Muscle layer of duodenum (tissue), 2 donors: ENCODE data around the gene GAL3ST1.
"Not testable (repeated sequence)": the region's sequence is repeated elsewhere in the genome, so short reads cannot be mapped to it uniquely, and the experiment has no call there.

Experiments
- H3K27ac ChIP-seq: one replicate; pipeline ENCODE4 v1.7.0; 2013; ENCODE audit warnings: mild to moderate bottlenecking, low read length
- H3K27me3 ChIP-seq: one replicate; pipeline ENCODE4 v1.7.0; 2013; ENCODE audit warnings: low read depth, mild to moderate bottlenecking, control low read depth, low read length
- H3K36me3 ChIP-seq, 2 donors: one replicate each; pipeline ENCODE4 v1.7.0; 2013; ENCODE audit warnings: low read length in 2 of 2, control low read depth in 1 of 2, mild to moderate bottlenecking in 1 of 2; ENCODE audit not compliant: insufficient read depth in 2 of 2, control insufficient read depth in 1 of 2
- H3K4me1 ChIP-seq, 2 donors: one replicate each; pipeline ENCODE4 v1.7.0; 2013; ENCODE audit warnings: low read length in 2 of 2, mild to moderate bottlenecking in 2 of 2, control low read depth in 1 of 2, moderate library complexity in 1 of 2; ENCODE audit not compliant: insufficient read depth in 2 of 2, control insufficient read depth in 1 of 2
- H3K4me3 ChIP-seq, 2 donors: one replicate each; pipeline ENCODE4 v1.7.0; 2013; ENCODE audit warnings: low read length in 2 of 2, low read depth in 1 of 2, mild to moderate bottlenecking in 1 of 2
- H3K9me3 ChIP-seq, 2 donors: one replicate each; pipeline ENCODE4 v1.7.0; 2013; ENCODE audit warnings: low read length in 2 of 2, control low read depth in 1 of 2, mild to moderate bottlenecking in 1 of 2; ENCODE audit not compliant: control insufficient read depth in 1 of 2
- donor health status: healthy.

The GAL3ST1 gene

GRCh38 chr22:30564045-30564760, 10.3 kb downstream of the GAL3ST1 start:
- no peak overlapping the region for H3K27ac ChIP-seq
- H3K4me3 ChIP-seq: no peak overlapping the region
- H3K27me3 ChIP-seq: no peaks in the 10 kb centered on the region
- no peaks in the 10 kb centered on the region for H3K9me3 ChIP-seq
- H3K36me3 ChIP-seq: no peaks in the 10 kb centered on the region
- H3K4me1 ChIP-seq: no peaks in the 10 kb centered on the region

DNA sequence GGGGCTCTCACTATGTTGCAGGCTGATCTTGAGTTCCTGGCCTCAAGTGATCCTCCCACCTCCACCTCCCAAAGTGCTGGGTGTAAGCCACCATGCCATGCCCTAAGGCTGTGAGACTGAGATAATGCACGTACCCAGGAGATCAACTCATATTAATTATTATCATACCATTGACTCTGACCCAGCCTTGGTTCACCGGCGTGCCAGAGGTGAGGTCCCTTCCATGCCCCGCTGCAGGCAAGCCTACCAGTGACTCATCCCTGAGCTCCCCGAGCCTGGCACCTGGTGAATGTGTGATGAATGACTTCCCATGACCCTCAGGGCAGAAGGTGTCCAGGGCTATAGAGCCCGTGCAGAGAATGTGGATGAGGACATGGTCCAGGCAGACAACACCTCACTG, 12.1 kb downstream of the GAL3ST1 start:
- Histone ChIP-seq H3K36me3 (no peaks in the 10 kb centered on the region), H3K4me1 (no peaks in the 10 kb centered on the region), H3K27ac (no peak overlapping the region), H3K9me3 (no peaks in the 10 kb centered on the region), H3K4me3 (no peak overlapping the region), H3K27me3 (no peaks in the 10 kb centered on the region)

GRCh38 chr22:30561402-30562189, 12.9 kb downstream of the GAL3ST1 start:
- H3K27ac ChIP-seq: no peak overlapping the region
- H3K36me3 ChIP-seq: no peaks in the 10 kb centered on the region
- no peaks in the 10 kb centered on the region for H3K4me1 ChIP-seq
- no peaks in the 10 kb centered on the region for H3K9me3 ChIP-seq
- no peak overlapping the region for H3K4me3 ChIP-seq
- H3K27me3 ChIP-seq: no peaks in the 10 kb centered on the region

GRCh38 chr22:30560643-30561202, 13.7 kb downstream of the GAL3ST1 start:
- H3K4me3 ChIP-seq, H3K36me3 ChIP-seq, H3K27me3 ChIP-seq, H3K4me1 ChIP-seq, H3K27ac ChIP-seq, H3K9me3 ChIP-seq: not testable (repeated sequence)

GRCh38 chr22:30559889-30560288, 14.6 kb downstream of the GAL3ST1 start:
- no peaks in the 10 kb centered on the region for H3K9me3 ChIP-seq
- H3K27ac ChIP-seq: no peak overlapping the region
- H3K36me3 ChIP-seq: peaks cover 0 to 2% of the 10 kb centered on the region in 2 donors
- no peaks in the 10 kb centered on the region for H3K27me3 ChIP-seq
- no peak overlapping the region for H3K4me3 ChIP-seq
- no peaks in the 10 kb centered on the region for H3K4me1 ChIP-seq

DNA sequence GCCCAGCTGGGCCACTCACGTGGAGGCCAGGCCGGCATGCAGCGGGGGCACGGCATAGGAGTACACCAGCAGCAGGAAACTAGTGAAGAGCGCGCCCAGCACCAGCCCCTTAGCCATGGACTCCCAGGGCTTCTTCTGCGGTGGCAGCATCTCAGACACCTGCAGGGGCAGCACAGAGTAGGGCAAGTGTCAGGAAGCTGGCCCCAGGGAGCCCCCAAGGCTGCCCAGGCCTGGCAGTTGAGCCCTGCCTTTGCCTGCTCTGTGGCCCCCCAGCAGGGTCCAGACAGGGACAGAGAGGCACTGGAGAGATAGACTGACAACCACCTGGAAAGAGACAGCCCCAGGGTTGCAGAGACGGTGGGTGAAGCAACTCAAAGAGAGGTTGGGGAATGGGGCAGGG, 17.2 kb downstream of the GAL3ST1 start:
- Histone ChIP-seq H3K36me3 (peaks cover 0 to 3% of the 10 kb centered on the region in 2 donors), H3K4me3 (no peak overlapping the region), H3K4me1 (no peaks in the 10 kb centered on the region), H3K27me3 (no peaks in the 10 kb centered on the region), H3K9me3 (no peaks in the 10 kb centered on the region), H3K27ac (no peak overlapping the region)

- Histone ChIP-seq H3K4me1 (no peaks in the 10 kb centered on the region), H3K9me3 (no peaks in the 10 kb centered on the region), H3K36me3 (peaks cover 0 to 3% of the 10 kb centered on the region in 2 donors), H3K27ac (no peak overlapping the region), H3K27me3 (no peaks in the 10 kb centered on the region), H3K4me3 (no peak overlapping the region)
Observed at GRCh38 chr22:30556388-30556787, 18.1 kb downstream of the GAL3ST1 start.

DNA sequence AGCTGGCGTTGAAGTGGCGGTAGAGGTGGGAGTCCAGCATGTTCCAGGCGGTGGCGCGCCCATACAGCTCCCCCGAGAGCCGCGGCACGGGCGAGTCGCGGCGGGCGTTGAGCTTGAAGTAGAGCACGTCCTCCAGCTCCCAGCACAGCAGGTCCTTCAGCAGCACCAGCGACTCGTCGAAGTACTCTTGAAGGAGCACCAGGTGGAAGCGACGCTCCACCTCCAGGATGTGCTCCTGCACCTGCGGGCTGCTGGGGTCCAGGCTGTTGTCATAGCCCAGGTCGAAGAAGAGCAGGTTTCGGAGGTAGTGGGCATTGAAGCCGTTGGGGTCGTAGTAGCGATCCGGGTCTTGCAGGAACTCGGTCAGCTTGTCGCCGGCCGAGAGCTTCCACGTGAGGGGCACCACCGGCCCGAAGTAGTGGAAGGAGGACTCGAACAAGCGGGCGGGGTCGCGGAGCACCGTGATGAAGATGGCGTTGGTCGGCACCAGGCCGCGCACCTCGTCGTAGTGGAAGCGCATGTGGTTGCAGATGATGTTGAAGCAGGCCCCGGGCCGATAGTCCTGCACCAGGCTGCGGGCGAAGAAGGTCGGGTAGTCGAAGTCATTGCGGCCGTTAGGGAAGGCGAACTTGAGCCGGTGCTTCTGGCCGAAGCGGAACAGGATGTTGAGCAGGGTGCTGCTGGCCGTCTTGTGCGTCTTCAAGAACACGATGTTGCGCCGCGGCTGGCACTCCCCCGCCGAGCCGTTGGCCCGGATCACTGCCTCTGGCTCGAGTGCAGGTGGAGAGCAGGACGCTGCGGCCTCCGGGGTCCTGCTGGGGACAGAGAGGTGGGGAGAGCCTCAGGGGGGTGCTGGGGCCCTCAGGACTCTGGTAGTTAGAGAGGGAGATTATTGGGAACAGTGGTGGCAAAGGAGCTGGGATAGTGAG, 18.9 kb downstream of the GAL3ST1 start:
- Histone ChIP-seq H3K27ac (no peak overlapping the region), H3K4me3 (no peak overlapping the region), H3K9me3 (no peaks in the 10 kb centered on the region), H3K4me1 (no peaks in the 10 kb centered on the region), H3K27me3 (no peaks in the 10 kb centered on the region), H3K36me3 (peaks cover 0 to 3% of the 10 kb centered on the region in 2 donors)

DNA sequence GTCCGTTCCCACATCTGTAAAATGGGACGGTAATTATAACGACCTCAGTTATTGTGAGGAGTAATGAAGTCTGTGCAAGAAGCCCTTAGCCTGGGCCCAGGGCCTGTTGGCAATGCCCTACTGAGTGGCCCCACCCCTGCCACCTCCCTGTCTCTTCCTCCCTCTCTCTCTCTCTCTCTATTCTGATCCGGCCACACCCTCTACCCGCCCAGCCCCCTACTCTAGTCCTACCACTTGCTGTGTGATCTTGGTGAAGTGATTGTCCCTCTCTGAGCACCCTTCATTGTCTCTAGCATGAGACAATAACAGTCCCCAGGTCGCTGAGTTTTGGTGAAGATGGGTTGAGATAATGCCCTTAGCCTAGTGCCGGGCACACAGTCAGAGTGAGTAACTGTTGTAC, 20.5 kb downstream of the GAL3ST1 start:
- Histone ChIP-seq H3K27ac (no peak overlapping the region), H3K9me3 (no peaks in the 10 kb centered on the region), H3K36me3 (peaks cover 0 to 3% of the 10 kb centered on the region in 2 donors), H3K4me1 (no peaks in the 10 kb centered on the region), H3K27me3 (no peaks in the 10 kb centered on the region), H3K4me3 (no peak overlapping the region)

DNA sequence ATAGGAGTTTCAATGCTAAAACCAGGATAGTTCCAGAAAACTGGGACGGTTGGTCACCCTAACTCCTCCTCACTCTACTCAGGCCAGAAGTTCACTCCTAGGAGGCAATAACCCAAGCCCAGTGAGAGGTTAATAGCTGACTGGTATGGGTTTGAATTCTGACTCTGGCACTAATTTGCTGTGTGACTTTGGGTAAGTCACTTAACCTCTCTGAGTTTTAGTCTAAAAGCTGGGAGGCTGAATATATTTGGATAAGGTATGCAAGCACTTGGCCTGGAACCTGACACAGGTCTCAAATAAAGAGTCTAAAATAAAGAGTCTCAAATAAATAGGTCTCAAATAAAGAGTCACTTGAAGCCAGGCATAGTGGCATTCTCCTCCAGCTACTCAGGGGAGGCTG, 21.7 kb downstream of the GAL3ST1 start:
- Histone ChIP-seq H3K4me3 (no peak overlapping the region), H3K9me3 (no peaks in the 10 kb centered on the region), H3K4me1 (no peaks in the 10 kb centered on the region), H3K27ac (no peak overlapping the region), H3K27me3 (no peaks in the 10 kb centered on the region), H3K36me3 (peaks cover 0 to 3% of the 10 kb centered on the region in 2 donors)

- H3K27me3 ChIP-seq, H3K27ac ChIP-seq, H3K4me1 ChIP-seq, H3K9me3 ChIP-seq, H3K36me3 ChIP-seq, H3K4me3 ChIP-seq: not testable (repeated sequence)
Observed at GRCh38 chr22:30551813-30552212, 22.7 kb downstream of the GAL3ST1 start.
